ENCODE results near the gene C17orf75.
"Not testable (repeated sequence)": the region's sequence is repeated elsewhere in the genome, so short reads cannot be mapped to it uniquely, and the experiment has no call there.

The C17orf75 gene

DNA sequence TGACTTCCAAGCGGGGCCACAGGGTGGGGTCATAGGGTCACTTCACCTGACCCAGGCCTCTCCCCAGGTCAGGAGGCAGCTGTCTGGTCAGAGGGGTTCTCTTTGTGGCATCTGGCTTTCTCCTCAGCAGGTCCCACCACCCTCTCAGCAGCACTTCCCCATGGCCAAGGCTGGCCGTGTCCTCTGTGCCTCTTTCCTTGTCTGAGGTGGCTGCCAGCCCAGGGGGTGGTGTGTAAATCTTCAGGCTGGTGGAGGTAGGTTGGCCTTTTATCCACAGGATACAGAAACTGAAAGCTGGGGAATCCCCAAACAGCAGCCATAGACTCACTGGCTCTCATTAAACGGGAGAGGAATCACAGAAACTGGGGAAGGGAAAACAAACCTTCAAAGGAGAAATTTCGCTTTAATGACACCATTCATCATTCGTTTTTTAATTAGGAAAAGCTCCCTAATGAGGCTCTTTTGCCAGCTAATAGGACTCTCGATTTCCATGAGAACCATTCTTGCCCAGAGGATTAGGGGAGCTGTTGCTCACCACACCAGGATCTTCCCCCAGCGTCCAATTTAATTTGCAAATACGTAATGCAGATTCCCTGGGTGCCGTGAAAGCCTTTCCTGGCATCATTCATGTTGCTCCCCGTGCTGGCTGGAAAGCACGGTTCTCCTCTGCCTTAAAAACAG lies 18.0 kb downstream of the C17orf75 start:
- Histone ChIP-seq H3F3A (ENCODE audit: low read depth) (no peaks in the 10 kb centered on the region), H4K20me1 (ENCODE audit: insufficient read depth, low read length, poor library complexity, severe bottlenecking) (no peaks in the 10 kb centered on the region), H3K4me1 (ENCODE audit: insufficient read depth, low read length, poor library complexity, severe bottlenecking) (no peaks in the 10 kb centered on the region), H3K9me3 (ENCODE audit: insufficient read depth, low read depth, low read length) (no peaks in the 10 kb centered on the region), H3K36me3 (ENCODE audit: insufficient read depth, low read length) (no peaks in the 10 kb centered on the region), H3K27me3 (ENCODE audit: insufficient read depth, low read length, poor library complexity, severe bottlenecking) (no peaks in the 10 kb centered on the region), H3K9me2 (replicated peaks; ENCODE audit: low read depth, low read length) (no peaks in the 10 kb centered on the region), H3K9ac (ENCODE audit: low read depth, low read length, poor library complexity, severe bottlenecking) (no peak overlapping the region), H3K79me2 (ENCODE audit: insufficient read depth, low read length) (no peaks in the 10 kb centered on the region), H3K4me3 (ENCODE audit: low read length, poor library complexity, severe bottlenecking) (no peak overlapping the region), H2AFZ (ENCODE audit: low read length) (no peak overlapping the region), H3K4me2 (ENCODE audit: low read depth, low read length, poor library complexity, severe bottlenecking) (no peak overlapping the region)
- TF ChIP-seq, protein P1, sequence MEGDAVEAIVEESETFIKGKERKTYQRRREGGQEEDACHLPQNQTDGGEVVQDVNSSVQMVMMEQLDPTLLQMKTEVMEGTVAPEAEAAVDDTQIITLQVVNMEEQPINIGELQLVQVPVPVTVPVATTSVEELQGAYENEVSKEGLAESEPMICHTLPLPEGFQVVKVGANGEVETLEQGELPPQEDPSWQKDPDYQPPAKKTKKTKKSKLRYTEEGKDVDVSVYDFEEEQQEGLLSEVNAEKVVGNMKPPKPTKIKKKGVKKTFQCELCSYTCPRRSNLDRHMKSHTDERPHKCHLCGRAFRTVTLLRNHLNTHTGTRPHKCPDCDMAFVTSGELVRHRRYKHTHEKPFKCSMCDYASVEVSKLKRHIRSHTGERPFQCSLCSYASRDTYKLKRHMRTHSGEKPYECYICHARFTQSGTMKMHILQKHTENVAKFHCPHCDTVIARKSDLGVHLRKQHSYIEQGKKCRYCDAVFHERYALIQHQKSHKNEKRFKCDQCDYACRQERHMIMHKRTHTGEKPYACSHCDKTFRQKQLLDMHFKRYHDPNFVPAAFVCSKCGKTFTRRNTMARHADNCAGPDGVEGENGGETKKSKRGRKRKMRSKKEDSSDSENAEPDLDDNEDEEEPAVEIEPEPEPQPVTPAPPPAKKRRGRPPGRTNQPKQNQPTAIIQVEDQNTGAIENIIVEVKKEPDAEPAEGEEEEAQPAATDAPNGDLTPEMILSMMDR (conservative IDR thresholded peaks at IDR 0.05; ENCODE audit: low read length): no peak
- TF ChIP-seq EZH2phosphoT487 (IDR thresholded peaks at IDR 0.05; ENCODE audit: borderline replicate concordance): no peak

DNA sequence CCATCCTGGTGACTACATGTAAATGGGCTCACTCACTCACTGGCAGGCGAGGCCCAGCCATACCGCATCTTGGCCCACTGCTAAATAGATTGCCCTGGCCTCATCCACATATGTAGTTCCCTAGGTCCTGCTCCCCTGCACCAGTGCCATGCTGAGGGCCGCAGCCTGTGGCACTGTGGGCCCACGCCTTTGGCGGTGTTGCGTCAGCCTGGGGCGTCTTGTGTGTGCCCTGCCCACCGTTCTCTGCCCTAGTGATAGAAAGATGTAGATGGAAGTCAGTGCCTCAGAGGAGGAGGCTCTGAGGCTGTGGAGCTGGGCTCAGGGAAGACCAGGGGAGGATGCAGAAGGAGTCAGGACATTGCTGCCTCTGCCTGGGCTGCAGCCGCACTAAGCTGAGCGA lies 18.9 kb downstream of the C17orf75 start:
- H3F3A ChIP-seq (ENCODE audit: low read depth): no peaks in the 10 kb centered on the region
- TF ChIP-seq, protein P1 (conservative IDR thresholded peaks at IDR 0.05; ENCODE audit: low read length): no peak
- no peak for TF ChIP-seq EZH2phosphoT487 (IDR thresholded peaks at IDR 0.05; ENCODE audit: borderline replicate concordance)
- H3K9ac ChIP-seq (ENCODE audit: low read depth, low read length, poor library complexity, severe bottlenecking): no peak overlapping the region
- no peaks in the 10 kb centered on the region for H3K36me3 ChIP-seq (ENCODE audit: insufficient read depth, low read length)
- H3K9me3 ChIP-seq (ENCODE audit: insufficient read depth, low read depth, low read length): no peaks in the 10 kb centered on the region
- H3K9me2 ChIP-seq (replicated peaks; ENCODE audit: low read depth, low read length): no peaks in the 10 kb centered on the region
- H4K20me1 ChIP-seq (ENCODE audit: insufficient read depth, low read length, poor library complexity, severe bottlenecking): no peaks in the 10 kb centered on the region
- no peaks in the 10 kb centered on the region for H3K79me2 ChIP-seq (ENCODE audit: insufficient read depth, low read length)
- no peak overlapping the region for H3K4me3 ChIP-seq (ENCODE audit: low read length, poor library complexity, severe bottlenecking)
- no peak overlapping the region for H3K4me2 ChIP-seq (ENCODE audit: low read depth, low read length, poor library complexity, severe bottlenecking)
- H3K4me1 ChIP-seq (ENCODE audit: insufficient read depth, low read length, poor library complexity, severe bottlenecking): no peaks in the 10 kb centered on the region
- no peaks in the 10 kb centered on the region for H3K27me3 ChIP-seq (ENCODE audit: insufficient read depth, low read length, poor library complexity, severe bottlenecking)
- H2AFZ ChIP-seq (ENCODE audit: low read length): no peak overlapping the region

DNA sequence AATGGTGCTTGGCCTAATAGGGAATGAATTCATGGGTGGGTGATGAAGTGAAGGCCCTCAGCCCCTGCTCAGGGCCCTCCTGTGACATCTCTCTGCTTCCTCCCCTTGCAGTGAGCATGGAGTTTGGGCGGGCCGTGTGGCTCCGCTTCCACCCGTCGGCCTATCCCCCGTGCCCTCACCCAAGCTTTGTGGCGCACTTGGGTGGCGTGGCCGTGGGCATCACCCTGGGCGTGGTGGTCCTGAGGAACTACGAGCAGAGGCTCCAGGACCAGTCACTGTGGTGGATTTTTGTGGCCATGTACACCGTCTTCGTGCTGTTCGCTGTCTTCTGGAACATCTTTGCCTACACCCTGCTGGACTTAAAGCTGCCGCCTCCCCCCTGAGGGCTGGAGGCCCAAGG lies 21.1 kb downstream of the C17orf75 start:
- no peaks in the 10 kb centered on the region for H4K20me1 ChIP-seq (ENCODE audit: insufficient read depth, low read length, poor library complexity, severe bottlenecking)
- H3K4me3 ChIP-seq (ENCODE audit: low read length, poor library complexity, severe bottlenecking): no peak overlapping the region
- H3K4me2 ChIP-seq (ENCODE audit: low read depth, low read length, poor library complexity, severe bottlenecking): no peak overlapping the region
- no peak for TF ChIP-seq EZH2phosphoT487 (IDR thresholded peaks at IDR 0.05; ENCODE audit: borderline replicate concordance)
- TF ChIP-seq, protein P1 (conservative IDR thresholded peaks at IDR 0.05; ENCODE audit: low read length): no peak
- no peak overlapping the region for H3K9ac ChIP-seq (ENCODE audit: low read depth, low read length, poor library complexity, severe bottlenecking)
- no peaks in the 10 kb centered on the region for H3K9me3 ChIP-seq (ENCODE audit: insufficient read depth, low read depth, low read length)
- H3K79me2 ChIP-seq (ENCODE audit: insufficient read depth, low read length): no peaks in the 10 kb centered on the region
- no peaks in the 10 kb centered on the region for H3K9me2 ChIP-seq (replicated peaks; ENCODE audit: low read depth, low read length)
- H3K4me1 ChIP-seq (ENCODE audit: insufficient read depth, low read length, poor library complexity, severe bottlenecking): no peaks in the 10 kb centered on the region
- no peaks in the 10 kb centered on the region for H3K27me3 ChIP-seq (ENCODE audit: insufficient read depth, low read length, poor library complexity, severe bottlenecking)
- no peak overlapping the region for H2AFZ ChIP-seq (ENCODE audit: low read length)
- no peaks in the 10 kb centered on the region for H3K36me3 ChIP-seq (ENCODE audit: insufficient read depth, low read length)
- H3F3A ChIP-seq (ENCODE audit: low read depth): no peaks in the 10 kb centered on the region

DNA sequence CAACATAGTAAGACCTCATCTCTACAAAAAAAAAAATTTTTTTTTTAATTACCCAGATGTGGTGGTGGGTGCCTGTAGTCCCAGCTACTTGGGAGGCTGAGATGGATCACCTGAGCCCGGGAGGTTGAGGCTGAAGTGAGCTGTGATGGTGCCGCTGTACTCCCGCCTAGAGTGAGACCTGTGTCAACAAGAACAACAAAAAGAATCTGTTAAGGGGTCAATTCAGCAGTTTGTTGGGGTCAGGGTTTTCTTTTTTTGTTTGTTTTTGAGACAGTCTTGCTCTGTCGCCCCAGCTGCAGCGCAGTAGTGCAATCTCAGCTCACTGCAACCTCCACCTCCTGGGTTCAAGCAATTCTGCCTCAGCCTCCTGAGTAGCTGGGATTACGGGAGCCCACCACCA lies 21.9 kb downstream of the C17orf75 start:
- H3K4me3 ChIP-seq (ENCODE audit: low read length, poor library complexity, severe bottlenecking); H3K4me1 ChIP-seq (ENCODE audit: insufficient read depth, low read length, poor library complexity, severe bottlenecking); H3K9me2 ChIP-seq (replicated peaks; ENCODE audit: low read depth, low read length); H3K9ac ChIP-seq (ENCODE audit: low read depth, low read length, poor library complexity, severe bottlenecking); H2AFZ ChIP-seq (ENCODE audit: low read length); H3K79me2 ChIP-seq (ENCODE audit: insufficient read depth, low read length); H4K20me1 ChIP-seq (ENCODE audit: insufficient read depth, low read length, poor library complexity, severe bottlenecking); H3K27me3 ChIP-seq (ENCODE audit: insufficient read depth, low read length, poor library complexity, severe bottlenecking); H3F3A ChIP-seq (ENCODE audit: low read depth); H3K4me2 ChIP-seq (ENCODE audit: low read depth, low read length, poor library complexity, severe bottlenecking); H3K36me3 ChIP-seq (ENCODE audit: insufficient read depth, low read length); H3K9me3 ChIP-seq (ENCODE audit: insufficient read depth, low read depth, low read length): not testable (repeated sequence)

All from Loucy (cell line).